Ramos (cell line): ENCODE results near the gene AP1M2.
"Not testable (repeated sequence)": the region's sequence is repeated elsewhere in the genome, so short reads cannot be mapped to it uniquely, and the experiment has no call there.

ENCODE experiments used
- in situ Hi-C: fragments of 300-500 bp; cut with MboI; formaldehyde crosslinking; loops from one replicate; pipeline ENCODE4 v1.14.3; 2022; ENCODE audit warnings: low sequenced_read_pairs; ENCODE audit not compliant: unreplicated experiment

AP1M2 gene

GRCh38 chr19:10566658-10567410 lies 20.3 kb downstream of the AP1M2 start:
- in situ Hi-C loops = no loop called here

GRCh38 chr19:10566408-10566657 lies 20.8 kb downstream of the AP1M2 start:
- in situ Hi-C loops = no loop called here

DNA sequence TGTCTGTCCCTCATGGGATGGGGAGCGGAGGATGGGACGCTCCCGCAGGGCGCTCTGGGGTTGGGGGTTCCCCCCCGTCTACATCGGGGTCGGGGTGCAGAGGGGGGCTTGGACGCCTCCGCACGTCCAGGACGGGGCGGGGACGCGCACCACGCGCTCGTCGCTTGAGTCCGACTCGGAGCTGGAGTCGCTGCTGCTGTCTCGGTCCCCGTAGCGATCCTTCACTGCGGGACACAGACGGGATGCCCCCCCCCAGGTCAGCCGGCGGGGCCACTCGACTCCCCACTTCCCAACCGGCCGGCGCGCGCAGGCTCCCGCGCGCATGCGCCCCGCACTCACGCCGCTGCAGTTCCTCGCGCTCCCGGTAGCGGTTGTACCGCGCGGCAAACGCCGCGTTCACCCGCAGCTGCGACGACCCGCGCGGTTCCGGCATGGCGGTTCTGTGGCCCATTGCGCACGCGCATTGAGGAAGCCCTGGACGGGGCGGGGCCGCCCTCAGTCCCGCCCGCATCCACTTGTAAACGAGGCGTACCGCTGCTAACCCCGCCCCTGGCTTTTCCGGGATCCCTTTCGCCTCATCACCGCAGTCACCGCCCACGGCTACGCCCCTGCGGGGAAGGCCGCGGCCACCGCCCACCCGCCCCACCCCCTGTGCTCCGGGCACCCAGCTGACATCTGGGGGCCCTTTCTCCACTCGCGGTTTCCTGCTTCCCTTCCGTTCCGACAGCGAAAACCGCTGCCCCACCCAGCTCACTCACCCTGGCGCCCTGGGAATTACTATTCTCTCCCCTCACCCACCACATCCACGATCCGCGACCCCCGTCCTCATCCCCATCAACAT lies 21.3 kb downstream of the AP1M2 start, which contains the start of gene KRI1:
Gene KRI1 (minus strand): TSS at position 444 of the 841 bp plus-strand sequence. CDS start 11 bp downstream, at position 433.
- in situ Hi-C loops = no loop called here

DNA sequence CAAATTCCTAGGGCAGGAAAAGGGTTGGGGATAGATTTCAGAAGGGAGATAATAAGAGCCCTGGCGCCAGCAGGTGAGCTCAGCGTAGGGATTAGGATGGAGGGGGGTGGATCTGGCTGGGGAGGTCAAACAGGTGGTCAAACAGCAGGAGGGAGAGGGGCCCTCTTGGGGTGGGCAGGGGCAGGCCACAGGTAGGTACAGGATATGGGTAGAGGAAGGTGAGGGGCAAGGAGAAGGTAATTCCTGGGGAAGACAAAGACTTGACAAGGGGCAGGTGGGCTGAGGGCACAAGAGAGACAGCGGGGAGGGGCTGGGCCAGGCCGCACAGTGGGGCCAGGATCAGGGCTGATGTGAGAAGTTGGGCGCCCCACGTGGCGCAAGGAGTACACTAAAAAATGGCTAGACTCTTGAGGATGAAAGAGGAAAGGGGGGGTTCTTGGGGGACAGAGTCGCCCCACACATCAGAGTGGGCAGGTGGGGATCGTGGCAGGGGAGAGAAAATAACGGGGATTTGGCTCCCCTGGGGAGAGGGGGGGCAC lies 22.0 kb downstream of the AP1M2 start:
- in situ Hi-C loops = no loop called here

GRCh38 chr19:10562609-10563008 lies 24.5 kb downstream of the AP1M2 start:
- in situ Hi-C loops = no loop called here

GRCh38 chr19:10560154-10560553 lies 27.0 kb downstream of the AP1M2 start:
- in situ Hi-C loops = no loop called here

DNA sequence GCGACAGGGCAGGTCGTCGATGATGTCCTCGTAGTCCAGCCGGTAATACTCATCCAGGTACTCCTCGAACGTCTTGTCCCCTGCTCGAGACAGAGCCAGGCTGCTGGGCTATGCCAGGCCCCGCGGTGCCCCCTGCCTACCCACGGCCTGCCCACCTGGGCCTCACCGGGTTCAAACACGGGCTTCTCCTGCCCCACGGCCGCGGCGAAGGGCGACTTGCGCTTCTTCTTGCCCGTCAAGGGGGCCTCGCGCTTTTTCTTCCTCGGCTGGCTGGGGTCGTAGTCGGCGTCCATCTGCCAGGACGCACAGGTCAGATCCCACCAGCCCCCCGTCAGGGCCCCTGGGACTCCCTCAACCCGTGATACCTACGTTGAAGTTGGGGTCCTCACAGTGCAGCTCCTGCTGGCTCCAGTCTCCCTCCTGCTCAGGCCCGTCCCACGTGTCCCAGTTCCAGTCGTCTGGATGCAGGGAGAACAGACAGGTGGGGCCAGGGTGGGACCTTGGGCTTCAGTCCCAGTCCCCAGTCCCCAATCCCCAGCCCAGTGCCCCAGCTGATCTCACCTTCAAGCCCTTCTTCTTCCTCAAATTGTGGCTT lies 29.4 kb downstream of the AP1M2 start:
- in situ Hi-C loops = no loop called here

- in situ Hi-C loops = no loop called here
These were observed 31.5 kb downstream of the AP1M2 start for GRCh38 chr19:10555610-10555973.

DNA sequence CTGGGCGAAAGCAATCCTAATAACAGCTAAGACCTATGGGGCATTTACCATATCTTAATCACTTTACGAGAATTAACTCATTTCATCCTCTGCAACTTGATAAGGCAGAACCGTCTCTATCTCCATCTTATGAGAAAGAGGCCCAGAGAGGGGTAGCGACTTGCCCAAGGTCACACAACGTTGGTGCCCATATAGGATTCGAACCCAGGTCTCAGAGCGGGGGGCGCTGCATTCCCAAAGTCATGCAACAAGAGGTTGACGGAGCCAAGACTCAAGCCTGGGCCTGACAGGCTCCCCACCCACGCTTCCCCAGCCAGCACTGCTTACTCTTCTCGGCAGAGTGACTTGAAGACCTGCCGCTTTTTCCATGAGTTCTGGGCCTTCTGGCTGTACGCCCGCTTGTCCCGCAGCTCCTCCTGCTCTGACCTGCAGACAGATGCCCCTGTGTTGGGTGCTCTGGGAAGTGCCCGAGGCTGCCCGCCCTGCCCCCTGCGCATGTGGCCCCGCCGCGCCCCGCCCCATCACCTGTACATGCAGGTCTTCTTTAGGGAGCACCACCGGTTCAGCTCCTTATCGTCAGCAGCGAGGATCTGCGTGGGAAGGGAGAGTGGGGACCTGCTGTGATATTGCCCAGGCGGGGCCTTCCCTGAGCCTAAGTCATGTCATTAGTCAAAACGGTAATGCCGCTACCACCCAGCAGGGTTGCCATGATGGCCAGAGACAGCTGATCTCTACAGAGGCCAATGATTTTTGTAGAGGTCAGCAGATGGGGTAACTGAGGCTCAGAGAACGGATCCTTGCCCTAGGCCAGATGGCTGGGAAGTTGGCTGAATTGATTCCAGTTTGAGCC lies 32.1 kb downstream of the AP1M2 start:
- in situ Hi-C loops = no loop called here

- in situ Hi-C loops = no loop called here
These were observed 33.1 kb downstream of the AP1M2 start for GRCh38 chr19:10553943-10554381.

DNA sequence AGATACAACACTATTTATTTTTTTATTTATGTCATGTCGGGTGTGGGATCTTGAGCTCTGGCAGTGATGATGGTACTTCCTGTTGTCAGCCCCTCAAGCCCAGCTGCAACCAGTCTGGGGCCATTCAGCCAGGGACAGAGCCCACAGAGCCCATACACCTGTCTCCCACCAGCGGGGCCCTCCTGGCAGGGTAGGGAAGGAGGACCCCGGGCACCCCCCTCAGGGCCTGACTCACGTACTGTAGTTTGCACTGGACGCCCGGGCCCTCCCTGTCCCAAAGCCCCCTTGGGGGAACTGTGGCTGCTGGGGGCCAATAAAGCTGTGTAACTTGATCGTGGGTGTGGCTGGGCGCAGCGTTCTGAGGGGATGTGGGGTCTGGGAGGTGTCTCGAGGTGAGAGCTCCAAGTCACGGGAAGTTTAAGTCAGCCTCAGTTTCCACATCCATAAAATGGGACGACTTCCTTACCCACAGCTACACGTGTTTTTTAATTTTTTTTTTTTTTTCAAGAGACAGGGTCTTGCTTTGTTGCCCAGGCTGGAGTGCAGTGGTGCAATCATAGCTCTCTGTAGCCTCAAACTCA lies 33.9 kb downstream of the AP1M2 start:
- in situ Hi-C loops = no loop called here

- in situ Hi-C loops = no loop called here
These were observed 34.5 kb downstream of the AP1M2 start for GRCh38 chr19:10552510-10553053.

DNA sequence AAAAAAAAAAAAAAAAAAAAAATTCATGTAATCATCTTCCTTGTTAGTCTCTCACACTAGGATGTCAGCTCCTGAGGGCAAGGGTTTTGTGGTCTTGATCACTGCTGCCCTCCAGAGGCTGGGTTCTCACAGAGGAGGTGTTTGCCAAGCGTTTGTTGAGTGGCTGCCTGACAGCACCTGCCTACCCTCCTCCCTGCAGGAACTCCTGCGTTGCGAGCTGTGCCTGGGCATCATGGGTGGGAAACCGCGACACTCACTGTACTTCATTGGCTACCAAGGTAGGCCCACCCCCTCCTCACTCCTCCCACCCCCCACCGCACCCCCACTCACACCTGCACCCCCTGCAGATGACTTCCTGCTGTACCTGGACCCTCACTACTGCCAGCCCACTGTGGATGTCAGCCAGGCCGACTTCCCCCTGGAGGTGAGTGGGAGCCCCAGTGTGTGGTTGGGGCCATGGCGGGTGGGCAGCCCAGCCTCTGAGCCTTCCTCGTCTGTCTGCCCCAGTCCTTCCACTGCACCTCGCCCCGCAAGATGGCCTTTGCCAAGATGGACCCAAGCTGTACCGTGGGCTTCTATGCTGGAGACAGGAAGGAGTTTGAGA lies 35.3 kb downstream of the AP1M2 start:
- in situ Hi-C loops = no loop called here

- in situ Hi-C loops = not testable (repeated sequence)
These were observed 36.1 kb downstream of the AP1M2 start for GRCh38 chr19:10551006-10551405.

GRCh38 chr19:10550336-10550735 lies 36.8 kb downstream of the AP1M2 start:
- in situ Hi-C loops = no loop called here

DNA sequence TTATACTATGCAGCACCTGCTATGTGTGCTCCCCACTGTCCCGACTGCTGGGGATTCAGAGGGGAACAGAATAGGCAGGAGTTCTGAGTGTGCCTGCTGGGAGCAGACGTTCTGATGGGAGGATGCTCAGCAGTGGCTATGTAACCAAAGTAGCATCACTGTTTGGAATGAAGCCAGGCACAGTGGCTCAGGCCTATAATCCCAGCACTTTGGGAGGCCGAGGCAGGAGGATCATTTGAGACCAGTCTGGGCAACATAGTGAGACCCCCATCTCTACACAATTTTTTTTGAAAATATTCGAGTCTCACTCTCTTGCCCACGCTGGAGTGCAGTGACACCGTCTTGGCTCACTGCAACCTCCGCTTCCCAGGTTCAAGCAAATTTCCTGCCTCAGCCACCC lies 37.4 kb downstream of the AP1M2 start:
- in situ Hi-C loops = no loop called here

DNA sequence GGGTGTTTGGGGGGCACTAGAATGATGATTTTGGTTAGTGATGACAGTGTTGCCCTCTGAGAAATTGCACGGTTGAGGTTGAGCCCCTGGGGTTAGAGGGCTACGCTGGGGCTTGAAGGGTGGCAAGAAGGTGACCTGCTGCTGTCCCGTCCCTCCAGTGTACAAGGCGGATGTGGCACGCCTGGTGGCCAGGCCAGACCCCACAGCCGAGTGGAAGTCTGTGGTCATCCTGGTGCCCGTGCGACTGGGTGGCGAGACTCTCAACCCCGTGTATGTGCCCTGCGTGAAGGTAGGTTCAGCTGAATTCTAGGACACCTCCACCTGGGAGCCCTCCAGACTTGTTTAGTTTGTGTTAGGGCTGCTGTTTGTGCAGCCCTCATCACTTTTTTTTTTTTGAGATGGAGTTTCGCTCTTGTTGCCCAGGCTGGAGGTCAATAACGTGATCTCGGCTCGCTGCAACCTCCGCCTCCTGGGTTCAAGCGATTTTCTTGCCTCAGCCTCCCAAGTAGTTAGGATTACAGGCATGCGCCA lies 38.3 kb downstream of the AP1M2 start:
- in situ Hi-C loops = no loop called here

DNA sequence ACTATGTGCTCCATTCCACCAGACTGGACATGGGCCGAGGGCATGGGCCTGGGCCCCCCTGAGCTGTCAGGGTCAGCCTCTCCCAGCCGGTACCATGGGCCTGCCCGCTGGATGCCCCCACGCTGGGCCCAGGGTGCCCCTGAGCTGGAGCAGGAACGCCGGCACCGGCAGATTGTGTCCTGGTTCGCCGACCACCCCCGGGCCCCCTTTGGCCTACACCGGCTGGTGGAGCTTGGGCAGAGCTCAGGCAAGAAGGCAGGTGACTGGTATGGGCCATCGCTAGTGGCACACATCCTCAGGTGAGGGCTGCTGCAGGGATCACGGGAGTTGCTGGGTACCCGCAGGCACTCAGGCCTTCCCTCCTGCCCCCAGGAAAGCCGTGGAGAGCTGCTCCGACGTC lies 40.3 kb downstream of the AP1M2 start:
- in situ Hi-C loops = no loop called here

GRCh38 chr19:10544753-10545251 lies 42.3 kb downstream of the AP1M2 start:
- in situ Hi-C loops = no loop called here
